CD8-positive, alpha-beta memory T cell (primary cell): Measurements from ENCODE around the gene CHCHD2. TPM values are rescaled to one million over a fixed set of nuclear protein-coding genes. Genes with fewer than 3 reads are reported as not detected.
"Not testable (repeated sequence)": the region's sequence is repeated elsewhere in the genome, so short reads cannot be mapped to it uniquely, and the experiment has no call there.

ENCODE experiments used
- CTCF ChIA-PET: fragments of 350-600 bp; sonication (Branson Sonifier 250); formaldehyde crosslinking; loops from one replicate; lab custom pipeline; 2021; ENCODE audit warnings: antibody characterized with exemption; lab: Charles Lee
- POLR2A ChIA-PET: fragments of 350-600 bp; sonication (Branson Sonifier 250); formaldehyde crosslinking; loops from one replicate; lab custom pipeline; 2021; ENCODE audit warnings: antibody characterized with exemption; lab: Charles Lee
- DNase-seq, 5 donors: peaks; one replicate each; pipeline versions ENCODE4 v3.0.0 to v3.0.0-alpha.2; 2020 to 2022; ENCODE audit warnings: mixed read lengths in 1 of 5
- H3K27ac ChIP-seq: one replicate; pipeline ENCODE4 v1.7.0; 2013; ENCODE audit warnings: low read depth, mild to moderate bottlenecking, low read length, moderate library complexity
- H3K27me3 ChIP-seq: 2 replicates; pipeline ENCODE4 v1.7.0; 2013; ENCODE audit warnings: low read length, mild to moderate bottlenecking; ENCODE audit not compliant: insufficient read depth, poor library complexity, severe bottlenecking
- H3K36me3 ChIP-seq: 2 replicates; pipeline ENCODE4 v1.7.0; 2013; ENCODE audit warnings: mild to moderate bottlenecking, low read length, moderate library complexity; ENCODE audit not compliant: insufficient read depth
- H3K4me1 ChIP-seq: 2 replicates; pipeline ENCODE4 v1.7.0; 2013; ENCODE audit warnings: mild to moderate bottlenecking, low read length, moderate library complexity; ENCODE audit not compliant: insufficient read depth
- H3K4me3 ChIP-seq: 2 replicates; pipeline ENCODE4 v1.7.0; 2013; ENCODE audit warnings: mild to moderate bottlenecking, low read length
- H3K9me3 ChIP-seq: 2 replicates; pipeline ENCODE4 v1.7.0; 2013; ENCODE audit warnings: mild to moderate bottlenecking, low read length
- H3K27ac Mint-ChIP-seq, 8 donors: one replicate each; pipeline ENCODE4 v1.8.0; 2020 to 2021; ENCODE audit warnings: mixed read lengths in 8 of 8, mild to moderate bottlenecking in 6 of 8, inconsistent platforms in 3 of 8, moderate library complexity in 3 of 8
- H3K27me3 Mint-ChIP-seq, 2 donors: one replicate each; pipeline ENCODE4 v1.8.0; 2020 to 2021; ENCODE audit warnings: mixed read lengths in 2 of 2, mild to moderate bottlenecking in 1 of 2, moderate library complexity in 1 of 2
- H3K36me3 Mint-ChIP-seq, 3 donors: one replicate each; pipeline ENCODE4 v1.8.0; 2020 to 2021; ENCODE audit warnings: mixed read lengths in 3 of 3, inconsistent platforms in 1 of 3, mild to moderate bottlenecking in 1 of 3
- H3K4me1 Mint-ChIP-seq, 3 donors: one replicate each; pipeline ENCODE4 v1.8.0; 2020 to 2021; ENCODE audit warnings: mixed read lengths in 3 of 3, inconsistent platforms in 1 of 3, mild to moderate bottlenecking in 1 of 3
- H3K4me3 Mint-ChIP-seq, 7 donors: one replicate each; pipeline ENCODE4 v1.8.0; 2020 to 2021; ENCODE audit warnings: mixed read lengths in 7 of 7, mild to moderate bottlenecking in 6 of 7, moderate library complexity in 4 of 7, inconsistent platforms in 2 of 7
- H3K9me3 Mint-ChIP-seq, 5 donors: one replicate each; pipeline ENCODE4 v1.8.0; 2020 to 2022; ENCODE audit warnings: mixed read lengths in 5 of 5, mild to moderate bottlenecking in 3 of 5, moderate library complexity in 2 of 5, inconsistent platforms in 1 of 5
- polyA plus RNA-seq: library from polyadenylated mRNA; unstranded; fragments of 300-500 nt; fragmentation: Illumina TruSeq; gene quantifications from one replicate; pipeline ENCODE4 v1.2.3, GENCODE V29; 2021
- total RNA-seq, 2 experiments: library from RNA; stranded (reverse); gene quantifications; one replicate each; pipeline ENCODE4 v1.2.3, GENCODE V29; 2021

Gene CHCHD2, protein sequence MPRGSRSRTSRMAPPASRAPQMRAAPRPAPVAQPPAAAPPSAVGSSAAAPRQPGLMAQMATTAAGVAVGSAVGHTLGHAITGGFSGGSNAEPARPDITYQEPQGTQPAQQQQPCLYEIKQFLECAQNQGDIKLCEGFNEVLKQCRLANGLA
- total RNA-seq (100 to 1,000 TPM; 599 to 610 TPM), polyA plus RNA-seq (522 TPM)

DNA sequence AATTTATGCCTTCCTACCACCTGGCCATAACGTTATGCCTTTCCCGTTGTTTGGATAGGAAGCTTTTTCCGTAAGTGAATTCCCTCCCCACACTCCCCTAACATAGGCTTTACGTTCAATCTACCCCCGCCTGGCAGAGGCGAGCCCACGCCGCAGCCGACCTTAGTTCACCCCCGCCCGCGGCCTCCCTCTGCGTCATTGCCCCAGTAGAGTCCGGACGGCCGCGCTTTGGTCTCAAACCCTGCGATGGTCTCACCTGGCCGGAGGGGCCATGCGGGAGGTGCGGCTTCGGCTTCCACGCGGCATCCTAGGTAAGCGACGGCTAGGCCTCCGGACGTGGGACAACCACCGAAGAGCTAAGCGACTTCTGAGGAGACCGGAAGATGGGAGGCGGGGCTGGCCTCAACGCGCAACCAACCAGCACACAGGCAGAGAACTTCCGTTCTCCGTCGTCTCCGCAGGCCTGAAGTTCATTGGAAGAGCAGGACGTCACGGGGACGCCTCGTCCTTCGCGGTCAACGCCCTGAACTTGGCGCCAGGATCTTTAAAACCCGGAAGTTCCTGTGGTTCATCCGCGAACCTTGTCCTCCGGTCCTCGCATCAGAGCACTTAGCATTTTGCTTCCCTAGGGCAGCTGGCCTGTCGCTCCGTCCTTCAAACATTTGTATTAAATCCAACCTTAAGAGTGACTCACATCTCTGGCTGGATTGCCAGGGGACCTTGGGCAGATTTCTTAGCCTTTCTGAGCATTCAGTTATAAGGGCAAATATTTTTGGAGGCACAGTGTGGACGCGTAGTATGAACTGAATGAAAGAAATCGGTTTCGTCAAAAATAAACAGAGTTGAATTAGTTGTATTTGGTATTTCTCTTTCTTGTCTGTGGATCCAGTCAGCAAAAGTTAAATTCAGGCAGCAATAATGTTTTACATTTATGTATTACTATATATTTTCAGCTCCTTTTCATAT, at the start of gene CHCHD2:
CHCHD2 (minus strand) TSS at position 369 of the 966 bp plus-strand sequence; CDS start at position 306, 63 bp downstream.
- DNase-seq = peak; percentile 88 to 96 (median 92)
- H3K4me3 Mint-ChIP-seq = peak within 1 kb of the TSS; percentile 92 to 99 (median 97)
- H3K4me1 ChIP-seq = peaks cover 22% of the 10 kb centered on the region
- H3K27ac ChIP-seq = peak within 1 kb of the TSS; percentile 97
- H3K9me3 Mint-ChIP-seq = no peaks in the 10 kb centered on the region
- H3K4me1 Mint-ChIP-seq = peaks cover 29 to 43% (median 39%) of the 10 kb centered on the region in 3 donors
- peak within 1 kb of the TSS; percentile 93 for H3K4me3 ChIP-seq
- H3K36me3 ChIP-seq = peaks cover 25% of the 10 kb centered on the region
- no peaks in the 10 kb centered on the region for H3K9me3 ChIP-seq
- peaks cover 0 to 2% of the 10 kb centered on the region in 2 donors for H3K27me3 Mint-ChIP-seq
- H3K27me3 ChIP-seq = no peaks in the 10 kb centered on the region
- H3K36me3 Mint-ChIP-seq = peaks cover 3 to 44% (median 8%) of the 10 kb centered on the region in 3 donors
- ChIA-PET CTCF (interaction anchor here (0.7 to 1.7 kb wide), 3 partner anchors 32 to 100 kb away, joined by 3 to 4 read pairs (median 3); no protein-coding TSS in a partner anchor), POLR2A (interaction anchor here (0.6 to 1.6 kb wide), 7 partner anchors 41 to 740 kb away, joined by 3 to 8 read pairs (median 6); partner anchors contain the start of genes CCT6A, MRPS17, PSPH and SUMF2)
- H3K27ac Mint-ChIP-seq = peak within 1 kb of the TSS; percentile 93 to 100 (median 98)

DNA sequence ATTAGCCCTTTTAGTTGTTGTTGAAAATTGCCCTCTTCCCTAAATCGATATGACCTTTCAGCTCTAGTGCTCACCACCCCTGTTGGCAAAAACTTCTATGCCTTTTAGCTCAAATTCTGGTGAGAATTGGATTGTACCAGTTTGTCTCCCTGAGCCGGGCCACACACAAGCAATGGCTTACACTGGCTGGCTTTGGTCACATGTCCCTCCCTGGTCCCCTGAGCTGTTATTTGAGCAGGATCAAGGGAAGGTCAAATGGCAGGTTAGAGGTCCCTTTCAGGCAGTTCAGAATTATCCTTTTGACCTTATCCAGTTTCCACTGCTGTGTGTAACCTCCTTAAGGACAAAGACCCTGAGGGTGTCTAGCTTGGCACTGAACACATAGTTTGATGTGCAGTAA, 24.8 kb upstream of the CHCHD2 start:
- H3K9me3 Mint-ChIP-seq, H3K4me3 ChIP-seq, H3K9me3 ChIP-seq, H3K27me3 ChIP-seq, DNase-seq, CTCF ChIA-PET, H3K27ac Mint-ChIP-seq, H3K36me3 Mint-ChIP-seq, H3K4me3 Mint-ChIP-seq, POLR2A ChIA-PET, H3K27me3 Mint-ChIP-seq, H3K36me3 ChIP-seq, H3K27ac ChIP-seq, H3K4me1 ChIP-seq, H3K4me1 Mint-ChIP-seq: not testable (repeated sequence)

DNA sequence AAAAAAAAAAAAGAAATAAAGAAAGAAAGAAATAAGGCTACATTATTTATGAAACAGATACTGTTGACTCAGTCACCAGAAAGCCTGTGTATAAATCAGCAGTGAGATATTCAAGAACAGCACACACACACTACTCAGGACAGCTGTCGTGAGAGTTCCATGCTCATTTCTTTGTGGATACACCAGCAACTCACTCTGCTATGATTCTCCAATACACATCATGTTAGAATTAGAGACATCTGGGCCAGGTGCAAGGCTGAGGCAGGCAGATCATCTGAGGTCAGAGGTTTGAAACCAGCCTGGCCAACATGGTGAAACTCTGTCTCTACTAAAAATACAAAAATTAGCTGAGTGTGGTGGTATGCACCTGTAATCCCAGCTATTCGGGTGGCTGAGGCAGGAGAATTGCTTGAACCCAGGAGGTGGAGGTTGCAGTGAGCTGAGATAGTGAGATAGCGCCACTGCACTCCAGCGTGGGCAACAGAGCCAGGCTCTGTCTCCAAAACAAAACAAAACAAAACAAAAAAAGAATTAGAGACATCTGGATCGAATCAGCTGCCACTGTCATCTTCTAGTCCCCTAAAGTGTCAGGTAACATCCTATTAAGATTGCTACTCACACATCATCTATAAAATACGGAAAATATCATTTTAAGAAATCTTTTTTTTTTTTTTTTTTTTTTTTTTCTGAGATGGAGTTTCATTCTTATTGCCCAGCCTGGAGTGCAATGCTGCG, 21.1 kb upstream of the CHCHD2 start:
- ChIA-PET CTCF (no interaction called here), POLR2A (no interaction called here)
- peak overlapping the region in 1 of 8 donors; percentile 77 for H3K27ac Mint-ChIP-seq
- Histone ChIP-seq H3K27ac (no peak overlapping the region), H3K36me3 (no peaks in the 10 kb centered on the region), H3K27me3 (no peaks in the 10 kb centered on the region), H3K9me3 (no peaks in the 10 kb centered on the region), H3K4me3 (no peak overlapping the region), H3K4me1 (no peaks in the 10 kb centered on the region)
- no peak overlapping the region for H3K4me3 Mint-ChIP-seq
- H3K27me3 Mint-ChIP-seq = peaks cover 0 to 4% of the 10 kb centered on the region in 2 donors
- H3K36me3 Mint-ChIP-seq = no peaks in the 10 kb centered on the region
- DNase-seq = no peak
- H3K9me3 Mint-ChIP-seq = no peaks in the 10 kb centered on the region
- H3K4me1 Mint-ChIP-seq = no peaks in the 10 kb centered on the region

DNA sequence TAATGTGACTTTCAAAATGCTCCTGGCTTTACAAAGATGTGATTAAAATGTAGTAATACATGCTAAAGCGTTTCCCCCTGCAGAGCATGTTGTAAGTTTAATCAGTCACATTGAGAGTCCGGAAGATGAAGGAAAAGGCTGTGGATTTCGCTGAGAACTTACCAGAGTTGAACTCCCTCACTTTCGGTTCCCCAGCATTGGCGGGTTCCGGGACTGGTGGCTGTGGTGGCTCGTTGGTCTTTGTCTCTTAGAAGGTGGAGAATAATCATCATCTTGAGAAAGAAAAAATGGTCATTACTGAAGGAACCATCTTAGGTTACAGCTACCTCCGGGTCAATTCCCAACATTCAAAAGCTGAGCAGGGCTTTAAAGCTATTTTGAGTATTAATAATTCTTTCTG, 19.6 kb upstream of the CHCHD2 start:
- ChIA-PET POLR2A (no interaction called here), CTCF (no interaction called here)
- no peaks in the 10 kb centered on the region for H3K9me3 ChIP-seq
- no peak overlapping the region for H3K27ac ChIP-seq
- Mint-ChIP-seq H3K27me3 (peaks cover 0 to 2% of the 10 kb centered on the region in 2 donors), H3K4me3 (no peak overlapping the region), H3K9me3 (no peaks in the 10 kb centered on the region), H3K27ac (no peak overlapping the region), H3K36me3 (no peaks in the 10 kb centered on the region), H3K4me1 (no peaks in the 10 kb centered on the region)
- no peaks in the 10 kb centered on the region for H3K36me3 ChIP-seq
- H3K27me3 ChIP-seq = no peaks in the 10 kb centered on the region
- no peak for DNase-seq
- H3K4me3 ChIP-seq = no peak overlapping the region
- no peaks in the 10 kb centered on the region for H3K4me1 ChIP-seq

DNA sequence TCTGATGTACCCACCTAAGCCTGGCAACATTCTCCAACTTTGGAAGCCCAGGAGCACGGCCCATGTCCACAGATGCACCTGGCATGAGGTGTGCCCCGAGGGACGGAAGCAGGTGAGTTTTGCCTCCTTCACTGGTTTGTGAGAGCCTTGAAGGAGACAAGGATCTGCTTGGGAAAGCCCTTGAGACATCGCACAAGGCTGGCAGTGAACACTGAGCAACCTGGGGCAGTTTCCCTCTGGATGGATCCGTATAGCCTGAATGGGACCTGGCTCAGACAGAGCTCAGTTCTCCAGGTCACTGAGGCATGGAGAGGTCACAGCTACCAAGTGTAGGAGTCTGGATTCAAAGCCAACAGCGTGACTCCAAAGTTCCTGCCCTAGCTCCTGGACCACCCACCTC, 18.7 kb upstream of the CHCHD2 start:
- Histone ChIP-seq H3K27ac (no peak overlapping the region), H3K4me3 (no peak overlapping the region), H3K4me1 (no peaks in the 10 kb centered on the region), H3K36me3 (no peaks in the 10 kb centered on the region), H3K9me3 (no peaks in the 10 kb centered on the region), H3K27me3 (no peaks in the 10 kb centered on the region)
- CTCF ChIA-PET = no interaction called here
- Mint-ChIP-seq H3K4me1 (no peaks in the 10 kb centered on the region), H3K36me3 (no peaks in the 10 kb centered on the region), H3K27ac (no peak overlapping the region), H3K27me3 (peaks cover 2 to 3% of the 10 kb centered on the region in 2 donors), H3K9me3 (no peaks in the 10 kb centered on the region), H3K4me3 (no peak overlapping the region)
- POLR2A ChIA-PET = no interaction called here
- DNase-seq = no peak

DNA sequence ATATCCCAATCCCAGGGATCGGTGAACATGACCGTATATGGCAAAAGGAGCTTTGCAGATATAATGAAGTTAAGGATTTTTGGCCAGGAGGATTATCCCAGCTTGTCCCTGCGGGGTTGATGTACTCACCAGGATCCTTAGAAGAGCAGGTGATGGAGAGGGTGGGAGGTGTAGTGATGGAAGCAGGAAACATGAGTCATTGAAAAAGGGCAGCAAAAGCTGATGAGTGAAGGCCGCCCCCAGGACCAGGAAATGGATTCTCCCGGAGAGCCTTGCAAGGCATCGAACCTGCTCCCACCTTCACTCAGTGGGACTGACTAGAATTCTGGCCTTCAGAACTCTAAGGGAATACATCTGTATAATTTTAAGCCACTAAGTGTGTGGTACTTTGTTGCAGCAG, 15.2 kb upstream of the CHCHD2 start:
- Mint-ChIP-seq H3K27me3 (peaks cover 6 to 29% of the 10 kb centered on the region in 2 donors), H3K27ac (no peak overlapping the region), H3K4me3 (no peak overlapping the region), H3K4me1 (no peaks in the 10 kb centered on the region), H3K36me3 (no peaks in the 10 kb centered on the region), H3K9me3 (no peaks in the 10 kb centered on the region)
- H3K4me3 ChIP-seq = no peak overlapping the region
- no peaks in the 10 kb centered on the region for H3K9me3 ChIP-seq
- H3K27ac ChIP-seq = no peak overlapping the region
- ChIA-PET POLR2A (no interaction called here), CTCF (no interaction called here)
- no peaks in the 10 kb centered on the region for H3K36me3 ChIP-seq
- no peaks in the 10 kb centered on the region for H3K4me1 ChIP-seq
- no peaks in the 10 kb centered on the region for H3K27me3 ChIP-seq
- no peak for DNase-seq

DNA sequence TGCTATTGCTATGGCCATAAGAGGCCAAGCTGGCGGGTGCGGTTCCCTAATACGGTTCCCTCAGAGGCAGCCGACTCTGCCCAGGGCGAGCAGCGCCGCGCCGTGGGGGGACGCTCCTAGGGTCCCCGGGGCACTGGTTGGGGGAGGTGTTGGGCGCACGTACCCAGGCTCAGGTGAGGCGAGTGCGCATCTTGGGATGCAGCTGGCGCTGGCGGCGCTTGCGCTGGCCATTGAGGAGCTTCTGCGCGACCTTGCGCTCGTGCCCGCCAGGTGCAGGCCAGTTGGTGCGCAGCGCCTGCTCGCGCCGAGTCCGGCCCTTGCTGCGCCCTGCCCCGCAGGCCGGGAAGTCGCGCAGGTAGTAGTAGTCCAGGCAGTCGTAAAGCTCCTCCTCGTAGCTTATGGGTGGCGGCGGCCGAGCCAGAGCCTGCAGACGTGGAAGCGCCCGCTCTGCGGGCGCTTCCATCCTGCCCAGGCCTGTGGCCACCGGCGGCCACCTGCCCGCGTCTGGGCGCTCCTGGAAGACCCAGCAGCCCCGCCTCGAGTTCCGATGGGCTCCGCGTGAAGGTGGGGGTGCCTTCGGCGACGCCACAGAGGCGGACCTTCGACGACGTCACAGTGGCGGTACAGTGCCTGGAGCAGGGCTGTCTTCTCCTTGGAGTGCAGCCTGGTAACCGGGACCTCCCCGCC, 9.7 kb upstream of the CHCHD2 start, which contains the start of gene NUPR2:
NUPR2 (minus strand) TSS at position 566 of the 687 bp plus-strand sequence; CDS start at position 463, 103 bp downstream.
- H3K4me3 Mint-ChIP-seq = no peak within 1 kb of the TSS
- Histone ChIP-seq H3K4me1 (no peaks in the 10 kb centered on the region), H3K36me3 (no peaks in the 10 kb centered on the region), H3K27me3 (no peaks in the 10 kb centered on the region), H3K4me3 (no peak within 1 kb of the TSS), H3K9me3 (no peaks in the 10 kb centered on the region), H3K27ac (no peak within 1 kb of the TSS)
- H3K36me3 Mint-ChIP-seq = no peaks in the 10 kb centered on the region
- H3K27me3 Mint-ChIP-seq = peaks cover 10 to 35% of the 10 kb centered on the region in 2 donors
- DNase-seq = no peak
- H3K27ac Mint-ChIP-seq = no peak within 1 kb of the TSS
- H3K9me3 Mint-ChIP-seq = no peaks in the 10 kb centered on the region
- no peaks in the 10 kb centered on the region for H3K4me1 Mint-ChIP-seq
- CTCF ChIA-PET = no interaction called here
- POLR2A ChIA-PET = no interaction called here
